HG03103 (cell line): ENCODE data around the gene ZC3H12C.

Experiments
- ATAC-seq: cut with Tn5 transposase; IDR thresholded peaks from one replicate; pipeline ENCODE4 v1.9.1; 2021; ENCODE audit warnings: low read depth; ENCODE audit not compliant: unreplicated experiment

The ZC3H12C gene

GRCh38 chr11:110076371-110076965, 16.7 kb upstream of the ZC3H12C start:
- ATAC-seq = peak; percentile 33

GRCh38 chr11:110077346-110077745, 15.8 kb upstream of the ZC3H12C start:
- no peak for ATAC-seq

GRCh38 chr11:110077831-110078325, 15.3 kb upstream of the ZC3H12C start:
- ATAC-seq = peak; percentile 90

GRCh38 chr11:110078923-110079544, 14.2 kb upstream of the ZC3H12C start:
- ATAC-seq = no peak

- ATAC-seq = no peak
These were observed 13.5 kb upstream of the ZC3H12C start for GRCh38 chr11:110079726-110080125.

GRCh38 chr11:110081462-110082376, 11.5 kb upstream of the ZC3H12C start:
- no peak for ATAC-seq

- no peak for ATAC-seq
These were observed 10.3 kb upstream of the ZC3H12C start for GRCh38 chr11:110082899-110083298.

GRCh38 chr11:110085255-110085838, 7.8 kb upstream of the ZC3H12C start:
- no peak for ATAC-seq

- no peak for ATAC-seq
These were observed 6.3 kb upstream of the ZC3H12C start for GRCh38 chr11:110086892-110087309.

GRCh38 chr11:110087812-110088534, 5.2 kb upstream of the ZC3H12C start:
- ATAC-seq = no peak

GRCh38 chr11:110088535-110089344, 4.5 kb upstream of the ZC3H12C start:
- no peak for ATAC-seq

GRCh38 chr11:110089617-110090282, 3.4 kb upstream of the ZC3H12C start:
- ATAC-seq = no peak

GRCh38 chr11:110090466-110091026, 2.6 kb upstream of the ZC3H12C start:
- ATAC-seq = no peak

GRCh38 chr11:110092111-110092514, 1.1 kb upstream of the ZC3H12C start:
- no peak for ATAC-seq

- ATAC-seq = peak; percentile 13
These were observed 460 bp downstream of the ZC3H12C start for GRCh38 chr11:110093407-110094297.

- no peak for ATAC-seq
These were observed 1.4 kb downstream of the ZC3H12C start for GRCh38 chr11:110094298-110095285.
